NB4 (cell line): ENCODE results near the gene MYLK4.

ENCODE experiments used
- DNase-seq: peaks from one replicate; pipeline ENCODE4 v3.0.0; 2010; ENCODE audit warnings: low read depth
- H3K4me3 ChIP-seq: one replicate; pipeline ENCODE4 v1.5.1; 2011; ENCODE audit warnings: mild to moderate bottlenecking, low read depth, low read length, moderate library complexity
- MYC ChIP-seq: IDR thresholded peaks from 2 replicates; pipeline ENCODE4 v1.6.1; 2011; ENCODE audit warnings: low read depth, low read length
- POLR2A ChIP-seq: IDR thresholded peaks from 2 replicates; pipeline ENCODE4 v1.6.1; 2011; ENCODE audit warnings: mild to moderate bottlenecking; ENCODE audit not compliant: insufficient read length; ENCODE audit errors: extremely low read depth
- TF ChIP-seq, protein P1 (sequence below): IDR thresholded peaks from one replicate; pipeline ENCODE4 v1.5.1; 2012; ENCODE audit warnings: low read depth, low read length
- TF ChIP-seq, protein P2 (sequence below): IDR thresholded peaks from 2 replicates; pipeline ENCODE4 v1.6.1; 2011; ENCODE audit warnings: low read depth, low read length

MYLK4 gene

DNA sequence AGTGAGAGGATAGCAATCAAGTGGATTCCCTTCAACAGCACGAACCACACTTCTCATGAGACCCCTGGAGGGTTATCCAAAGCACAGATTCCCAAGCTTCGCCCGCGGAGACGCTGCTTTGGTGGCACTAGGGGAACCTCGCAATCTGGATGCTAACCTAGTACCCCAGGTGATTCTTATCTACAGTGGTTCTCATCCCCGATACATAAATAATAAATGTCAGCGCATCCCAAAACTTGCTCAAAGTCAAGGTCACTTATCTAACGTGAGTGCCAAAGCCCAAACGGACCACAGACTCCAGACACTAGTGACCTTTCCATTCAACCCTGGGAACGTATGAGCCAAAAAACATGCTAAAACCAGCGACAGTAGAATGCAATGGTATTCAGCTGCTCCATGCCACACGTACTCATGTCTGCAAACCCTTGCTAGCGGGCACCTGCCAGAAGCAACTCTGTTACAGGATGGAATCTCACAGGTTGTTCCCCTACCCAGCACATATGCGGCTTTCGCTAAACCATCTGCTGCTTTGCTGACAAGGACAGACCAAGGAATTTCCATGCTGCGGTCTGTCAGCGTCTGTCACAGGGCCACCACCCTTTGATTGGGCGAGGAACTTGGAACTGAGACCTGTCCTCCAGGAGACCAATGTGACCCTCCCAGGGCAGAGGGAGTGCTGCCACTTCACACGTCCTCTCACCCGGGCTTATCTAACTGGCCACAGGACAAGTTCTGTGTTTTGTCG lies 16.8 kb downstream of the MYLK4 start:
- no peak overlapping the region for H3K4me3 ChIP-seq
- no peak for DNase-seq
- no peak for TF ChIP-seq POLR2A
- peak; percentile 23; the same call in 1 of the 2 replicates for TF ChIP-seq MYC
- TF ChIP-seq, protein P1, sequence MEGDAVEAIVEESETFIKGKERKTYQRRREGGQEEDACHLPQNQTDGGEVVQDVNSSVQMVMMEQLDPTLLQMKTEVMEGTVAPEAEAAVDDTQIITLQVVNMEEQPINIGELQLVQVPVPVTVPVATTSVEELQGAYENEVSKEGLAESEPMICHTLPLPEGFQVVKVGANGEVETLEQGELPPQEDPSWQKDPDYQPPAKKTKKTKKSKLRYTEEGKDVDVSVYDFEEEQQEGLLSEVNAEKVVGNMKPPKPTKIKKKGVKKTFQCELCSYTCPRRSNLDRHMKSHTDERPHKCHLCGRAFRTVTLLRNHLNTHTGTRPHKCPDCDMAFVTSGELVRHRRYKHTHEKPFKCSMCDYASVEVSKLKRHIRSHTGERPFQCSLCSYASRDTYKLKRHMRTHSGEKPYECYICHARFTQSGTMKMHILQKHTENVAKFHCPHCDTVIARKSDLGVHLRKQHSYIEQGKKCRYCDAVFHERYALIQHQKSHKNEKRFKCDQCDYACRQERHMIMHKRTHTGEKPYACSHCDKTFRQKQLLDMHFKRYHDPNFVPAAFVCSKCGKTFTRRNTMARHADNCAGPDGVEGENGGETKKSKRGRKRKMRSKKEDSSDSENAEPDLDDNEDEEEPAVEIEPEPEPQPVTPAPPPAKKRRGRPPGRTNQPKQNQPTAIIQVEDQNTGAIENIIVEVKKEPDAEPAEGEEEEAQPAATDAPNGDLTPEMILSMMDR = no peak
- TF ChIP-seq, protein P2, sequence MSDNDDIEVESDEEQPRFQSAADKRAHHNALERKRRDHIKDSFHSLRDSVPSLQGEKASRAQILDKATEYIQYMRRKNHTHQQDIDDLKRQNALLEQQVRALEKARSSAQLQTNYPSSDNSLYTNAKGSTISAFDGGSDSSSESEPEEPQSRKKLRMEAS = no peak

- TF ChIP-seq, protein P1 = no peak
- TF ChIP-seq POLR2A (no peak), MYC (no peak)
- TF ChIP-seq, protein P2 = no peak
- peak; percentile 99 for DNase-seq
- no peak overlapping the region for H3K4me3 ChIP-seq
Observed at GRCh38 chr6:2733324-2733723, 17.4 kb downstream of the MYLK4 start.

GRCh38 chr6:2732503-2733089 lies 18.1 kb downstream of the MYLK4 start:
- no peak for DNase-seq
- TF ChIP-seq, protein P2 = no peak
- TF ChIP-seq, protein P1 = no peak
- TF ChIP-seq MYC (no peak), POLR2A (no peak)
- no peak overlapping the region for H3K4me3 ChIP-seq

DNA sequence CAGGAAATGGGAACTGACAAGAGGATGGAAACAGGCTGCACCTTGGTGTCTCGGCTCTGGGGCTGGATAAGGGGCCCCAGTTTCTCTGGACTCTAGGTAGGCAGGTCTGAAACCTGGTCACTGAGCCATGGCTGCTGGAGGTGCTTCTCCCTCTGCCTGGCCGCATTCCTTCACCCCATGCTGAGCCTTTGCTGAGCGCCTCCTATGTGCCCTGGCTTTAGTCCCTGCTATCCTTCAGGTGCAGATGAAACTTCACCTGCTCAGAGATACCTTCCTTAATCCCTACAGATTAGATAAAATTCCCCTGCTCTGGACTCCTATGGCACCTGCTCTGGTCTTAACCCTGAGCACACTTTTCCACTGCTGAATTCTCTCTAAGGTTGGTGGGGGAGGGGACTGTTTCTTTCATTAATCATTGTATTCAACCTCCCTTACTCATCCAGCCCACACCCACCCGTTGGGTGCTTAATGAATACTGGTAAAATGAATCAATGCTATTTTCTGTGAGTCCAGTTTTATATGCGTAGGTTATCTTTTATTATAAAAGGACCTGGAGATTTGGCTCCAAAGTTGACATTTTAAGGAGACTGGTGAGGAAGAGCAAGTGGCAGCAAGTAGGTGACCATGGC lies 19.3 kb downstream of the MYLK4 start:
- TF ChIP-seq, protein P1 = no peak
- TF ChIP-seq MYC (no peak), POLR2A (no peak)
- TF ChIP-seq, protein P2 = no peak
- no peak overlapping the region for H3K4me3 ChIP-seq
- no peak for DNase-seq

DNA sequence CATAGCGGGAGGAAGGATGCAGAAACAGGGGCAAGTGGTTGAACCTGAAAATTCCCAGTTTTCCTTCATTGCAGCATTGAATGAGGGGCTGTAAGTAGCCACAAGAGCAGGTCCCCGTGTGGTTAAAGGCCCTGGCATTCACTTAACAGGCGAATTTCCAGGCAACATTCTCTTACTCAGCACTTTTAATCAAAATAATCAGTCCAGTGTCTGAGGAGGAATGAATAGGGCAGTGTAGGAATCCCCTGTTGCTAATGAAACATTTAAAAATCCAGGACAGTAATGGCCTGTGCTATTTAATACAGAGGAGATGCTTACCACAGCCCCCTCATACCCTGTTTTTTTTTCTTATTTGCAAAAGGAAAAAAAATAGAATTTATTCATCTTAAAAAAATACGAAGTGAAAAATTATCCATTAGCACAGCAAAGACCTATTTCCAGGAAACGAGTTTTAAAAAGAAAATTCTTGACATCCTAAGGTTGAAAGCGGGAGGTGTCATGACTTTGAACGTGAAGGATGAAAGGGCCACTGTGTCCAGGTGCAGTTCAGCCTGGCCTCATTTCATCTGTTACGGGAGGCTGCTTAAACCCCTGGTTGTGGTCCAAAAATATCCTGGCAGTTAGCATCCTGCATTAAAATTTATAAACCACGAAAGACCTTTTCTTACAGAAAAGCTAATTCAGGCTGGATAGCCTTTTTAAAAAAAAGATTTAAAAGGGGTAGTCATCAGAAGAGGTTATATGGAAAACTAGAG lies 20.2 kb downstream of the MYLK4 start:
- no peak overlapping the region for H3K4me3 ChIP-seq
- TF ChIP-seq POLR2A (no peak), MYC (no peak)
- TF ChIP-seq, protein P2 = no peak
- TF ChIP-seq, protein P1 = no peak
- DNase-seq = no peak
